CD14-positive monocyte (primary cell): ENCODE results near the gene NMT1. TPM values are rescaled to one million over a fixed set of nuclear protein-coding genes. Genes with fewer than 3 reads are reported as not detected.

ENCODE experiments used
- DNase-seq, 3 donors: peaks; one replicate each; pipeline ENCODE4 v3.0.0-alpha.2; 2011 to 2022
- H2AFZ ChIP-seq: 2 replicates; pipeline ENCODE4 v1.6.0; 2012; ENCODE audit warnings: mild to moderate bottlenecking, low read depth, low read length, inconsistent platforms; ENCODE audit not compliant: insufficient read depth, poor library complexity, severe bottlenecking
- H3K27ac ChIP-seq, 2 donors: 1 replicate in 1 of 2; 2 replicates in 1 of 2; pipeline ENCODE4 v1.5.1; 2012 to 2013; ENCODE audit warnings: low read length in 2 of 2, control low read depth in 1 of 2, inconsistent platforms in 1 of 2, low read depth in 1 of 2, mild to moderate bottlenecking in 1 of 2
- H3K27me3 ChIP-seq, 2 donors: one replicate each; pipeline versions ENCODE4 v1.6.0 to v1.6.1; 2011 to 2013; ENCODE audit warnings: low read length in 2 of 2; ENCODE audit not compliant: control insufficient read depth in 2 of 2, insufficient read depth in 2 of 2
- H3K36me3 ChIP-seq, 2 donors: replicated peaks in 1 of 2; 1 replicate in 1 of 2; 2 replicates in 1 of 2; pipeline versions ENCODE4 v1.5.1 to v1.6.1; 2012 to 2013; ENCODE audit warnings: low read length in 2 of 2, control low read depth in 1 of 2, inconsistent platforms in 1 of 2, mild to moderate bottlenecking in 1 of 2; ENCODE audit not compliant: insufficient read depth in 2 of 2, control insufficient read depth in 1 of 2
- H3K4me1 ChIP-seq, 2 donors: 1 replicate in 1 of 2; 2 replicates in 1 of 2; pipeline versions ENCODE4 v1.5.1 to v1.6.1; 2012 to 2013; ENCODE audit warnings: low read length in 2 of 2, control low read depth in 1 of 2, inconsistent platforms in 1 of 2, mild to moderate bottlenecking in 1 of 2, moderate library complexity in 1 of 2; ENCODE audit not compliant: insufficient read depth in 2 of 2, control insufficient read depth in 1 of 2
- H3K4me2 ChIP-seq: replicated peaks from 2 replicates; pipeline ENCODE3; 2012; ENCODE audit warnings: low read length, moderate library complexity, mild to moderate bottlenecking; ENCODE audit not compliant: poor library complexity, severe bottlenecking; ENCODE audit errors: extremely low read depth
- H3K4me3 ChIP-seq, 3 experiments: fragments of 200-600 bp in 1 of 3; sonication (generic) in 1 of 3; replicated peaks in 1 of 3; 1 replicate in 2 of 3; 2 replicates in 1 of 3; pipeline ENCODE4 v1.5.1; 2011 to 2013; ENCODE audit warnings: low read length in 3 of 3, mild to moderate bottlenecking in 3 of 3, control low read depth in 2 of 3, low read depth in 2 of 3, inconsistent platforms in 1 of 3, moderate library complexity in 1 of 3
- H3K79me2 ChIP-seq: 2 replicates; pipeline ENCODE4 v1.6.0; 2012; ENCODE audit warnings: mild to moderate bottlenecking, control low read depth, inconsistent platforms, low read length, moderate library complexity; ENCODE audit not compliant: insufficient read depth
- H3K9ac ChIP-seq: 2 replicates; pipeline ENCODE4 v1.6.0; 2017; ENCODE audit warnings: low read length, mild to moderate bottlenecking; ENCODE audit not compliant: insufficient read depth, poor library complexity, severe bottlenecking
- H3K9me3 ChIP-seq, 2 donors: replicated peaks in 1 of 2; 1 replicate in 1 of 2; 2 replicates in 1 of 2; pipeline versions ENCODE4 v1.5.1 to v1.6.1; 2012 to 2013; ENCODE audit warnings: low read length in 2 of 2, control low read depth in 1 of 2; ENCODE audit not compliant: control insufficient read depth in 1 of 2, insufficient read depth in 1 of 2
- H4K20me1 ChIP-seq: 2 replicates; pipeline ENCODE4 v1.6.0; 2012; ENCODE audit warnings: mild to moderate bottlenecking, low read length, control low read depth, moderate library complexity; ENCODE audit not compliant: insufficient read depth
- H3K27ac Mint-ChIP-seq, 7 donors: one replicate each; pipeline ENCODE4 v1.8.0; 2020; ENCODE audit warnings: mild to moderate bottlenecking in 7 of 7, mixed read lengths in 7 of 7, moderate library complexity in 6 of 7, inconsistent platforms in 2 of 7
- H3K27me3 Mint-ChIP-seq, 3 donors: one replicate each; pipeline ENCODE4 v1.8.0; 2021 to 2022; ENCODE audit warnings: low read depth in 3 of 3, mild to moderate bottlenecking in 3 of 3, mixed read lengths in 3 of 3, moderate library complexity in 3 of 3, inconsistent platforms in 1 of 3
- H3K36me3 Mint-ChIP-seq, 2 donors: one replicate each; pipeline ENCODE4 v1.8.0; 2020; ENCODE audit warnings: mixed read lengths in 2 of 2, inconsistent platforms in 1 of 2, mild to moderate bottlenecking in 1 of 2
- H3K4me1 Mint-ChIP-seq: one replicate; pipeline ENCODE4 v1.8.0; 2020; ENCODE audit warnings: mild to moderate bottlenecking, mixed read lengths
- H3K4me3 Mint-ChIP-seq, 2 donors: one replicate each; pipeline ENCODE4 v1.8.0; 2020; ENCODE audit warnings: mild to moderate bottlenecking in 2 of 2, mixed read lengths in 2 of 2, moderate library complexity in 1 of 2
- H3K9me3 Mint-ChIP-seq, 7 donors: one replicate each; pipeline ENCODE4 v1.8.0; 2020 to 2022; ENCODE audit warnings: mixed read lengths in 7 of 7, mild to moderate bottlenecking in 6 of 7, moderate library complexity in 6 of 7, inconsistent platforms in 2 of 7
- WGBS: methylation state at CpG from one replicate; pipeline ENCODE4 v1.1.5; 2013; ENCODE audit warnings: missing lambda C conversion rate; ENCODE audit not compliant: insufficient coverage; 5-methylcytosine and 5-hydroxymethylcytosine counted together
- intact Hi-C, 2 donors: fragments of 100-400 bp; cut with micrococcal nuclease; formaldehyde crosslinking; loops; one replicate each; pipeline versions ENCODE4 v1.15.0 to v1.15.1; 2023
- polyA plus RNA-seq, 3 donors: library from polyadenylated mRNA; depleted of rRNA in 1 of 3; unstranded in 2 of 3; stranded (reverse) in 1 of 3; fragments of 300-500 nt in 2 of 3; fragments of >200 nt in 1 of 3; fragmentation: Illumina TruSeq in 2 of 3; gene quantifications; 1 replicate in 2 of 3; 2 replicates in 1 of 3; pipeline ENCODE4 v1.2.3, GENCODE V29; 2012 to 2021
- TF ChIP-seq, protein P1 (sequence below): fragments of 200-600 bp; IDR thresholded peaks from one replicate; pipeline ENCODE4 v1.8.0; 2022; ENCODE audit warnings: antibody characterized with exemption, mild to moderate bottlenecking

Gene NMT1
- polyA plus RNA-seq, 3 donors = 27.2 to 50.2 (median 45.1) TPM

GRCh38 chr17:45052052-45052772, 8.9 kb upstream of the NMT1 start:
- Mint-ChIP-seq H3K27me3 (peaks cover 0 to 2% (median 0%) of the 10 kb centered on the region in 3 donors), H3K4me1 (peaks cover 21% of the 10 kb centered on the region)
- 4% methylated on average over 23 of the region's 36 CpGs for WGBS

GRCh38 chr17:45060382-45060796, 728 bp upstream of the NMT1 start:
- peak overlapping the region; percentile 72 to 99 for H3K27ac ChIP-seq
- no peaks in the 10 kb centered on the region for H3K27me3 Mint-ChIP-seq

More at GRCh38 chr17:45052052-45052772, 8.9 kb upstream of the NMT1 start:
- intact Hi-C loops = loop anchor here in 1 of 2 donors (10.0 kb wide), 1 partner anchor 157 kb away; the partner anchor contains the start of gene EFTUD2
- TF ChIP-seq, protein P1, sequence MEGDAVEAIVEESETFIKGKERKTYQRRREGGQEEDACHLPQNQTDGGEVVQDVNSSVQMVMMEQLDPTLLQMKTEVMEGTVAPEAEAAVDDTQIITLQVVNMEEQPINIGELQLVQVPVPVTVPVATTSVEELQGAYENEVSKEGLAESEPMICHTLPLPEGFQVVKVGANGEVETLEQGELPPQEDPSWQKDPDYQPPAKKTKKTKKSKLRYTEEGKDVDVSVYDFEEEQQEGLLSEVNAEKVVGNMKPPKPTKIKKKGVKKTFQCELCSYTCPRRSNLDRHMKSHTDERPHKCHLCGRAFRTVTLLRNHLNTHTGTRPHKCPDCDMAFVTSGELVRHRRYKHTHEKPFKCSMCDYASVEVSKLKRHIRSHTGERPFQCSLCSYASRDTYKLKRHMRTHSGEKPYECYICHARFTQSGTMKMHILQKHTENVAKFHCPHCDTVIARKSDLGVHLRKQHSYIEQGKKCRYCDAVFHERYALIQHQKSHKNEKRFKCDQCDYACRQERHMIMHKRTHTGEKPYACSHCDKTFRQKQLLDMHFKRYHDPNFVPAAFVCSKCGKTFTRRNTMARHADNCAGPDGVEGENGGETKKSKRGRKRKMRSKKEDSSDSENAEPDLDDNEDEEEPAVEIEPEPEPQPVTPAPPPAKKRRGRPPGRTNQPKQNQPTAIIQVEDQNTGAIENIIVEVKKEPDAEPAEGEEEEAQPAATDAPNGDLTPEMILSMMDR = no peak
- Histone ChIP-seq H3K36me3 (no peaks in the 10 kb centered on the region), H3K4me3 (peak overlapping the region; percentile 59 to 83 (median 81)), H3K4me1 (peaks cover 16 to 21% of the 10 kb centered on the region in 2 donors), H4K20me1 (no peaks in the 10 kb centered on the region), H3K27ac (peak overlapping the region; percentile 35 to 56), H2AFZ (peak overlapping the region; percentile 74), H3K9me3 (no peaks in the 10 kb centered on the region), H3K27me3 (no peaks in the 10 kb centered on the region), H3K9ac (peak overlapping the region; percentile 40), H3K79me2 (peaks cover 42% of the 10 kb centered on the region), H3K4me2 (peak overlapping the region; percentile 91)
- H3K27ac Mint-ChIP-seq = peak overlapping the region in 6 of 7 donors; percentile 15 to 79 (median 36)
- no peaks in the 10 kb centered on the region for H3K9me3 Mint-ChIP-seq
- peaks cover 4% of the 10 kb centered on the region in 2 donors for H3K36me3 Mint-ChIP-seq
- peak overlapping the region; percentile 75 to 83 for H3K4me3 Mint-ChIP-seq
- peak in 1 of 3 donors; percentile 25 for DNase-seq

More at GRCh38 chr17:45060382-45060796, 728 bp upstream of the NMT1 start:
- Histone ChIP-seq H3K27me3 (no peaks in the 10 kb centered on the region), H2AFZ (peak overlapping the region; percentile 91), H3K4me2 (peak overlapping the region; percentile 96), H3K4me3 (peak overlapping the region; percentile 76 to 99 (median 94)), H3K9ac (peak overlapping the region; percentile 93), H3K36me3 (no peaks in the 10 kb centered on the region), H3K9me3 (no peaks in the 10 kb centered on the region), H3K4me1 (peaks cover 50 to 53% of the 10 kb centered on the region in 2 donors), H3K79me2 (peaks cover 75% of the 10 kb centered on the region), H4K20me1 (peaks cover 23% of the 10 kb centered on the region)
- DNase-seq = no peak
- Mint-ChIP-seq H3K27ac (peak overlapping the region; percentile 89 to 100 (median 99)), H3K4me3 (peak overlapping the region; percentile 92 to 99), H3K36me3 (peaks cover 6 to 15% of the 10 kb centered on the region in 2 donors), H3K4me1 (peaks cover 46% of the 10 kb centered on the region), H3K9me3 (peaks cover 0 to 3% (median 0%) of the 10 kb centered on the region in 7 donors)
- 18% methylated on average over 15 of the region's 15 CpGs for WGBS
- TF ChIP-seq, protein P1 = no peak
- intact Hi-C loops = loop anchor here in 1 of 2 donors (2.0 kb wide), 1 partner anchor 114 kb away; the partner anchor contains the start of gene KIF18B
